Activated T-helper 17 cell treated with anti-CD3 and anti-CD28 coated beads, Interleukin-2, amount 50 U/mL, for 72 hours (primary cell): Measurements from ENCODE around the gene PNKP. TPM values are rescaled to one million over a fixed set of nuclear protein-coding genes. Genes with fewer than 3 reads are reported as not detected.

Experiments used
- ATAC-seq: fragments of 150-1000 bp; cut with Tn5 transposase; replicated peaks from 2 replicates; pipeline ENCODE4 v1.10.0; 2021; ENCODE audit warnings: mild to moderate bottlenecking, moderate library complexity
- H3K27ac Mint-ChIP-seq: one replicate; pipeline ENCODE4 v1.8.0; 2022; ENCODE audit warnings: mixed read lengths
- H3K27me3 Mint-ChIP-seq: one replicate; pipeline ENCODE4 v1.8.0; 2022; ENCODE audit warnings: mixed read lengths
- H3K36me3 Mint-ChIP-seq: one replicate; pipeline ENCODE4 v1.8.0; 2022; ENCODE audit warnings: low read depth, mild to moderate bottlenecking, mixed read lengths
- H3K4me1 Mint-ChIP-seq: one replicate; pipeline ENCODE4 v1.8.0; 2022; ENCODE audit warnings: mixed read lengths
- H3K4me3 Mint-ChIP-seq: one replicate; pipeline ENCODE4 v1.8.0; 2022; ENCODE audit warnings: mild to moderate bottlenecking, mixed read lengths
- H3K9me3 Mint-ChIP-seq: one replicate; pipeline ENCODE4 v1.8.0; 2022; ENCODE audit warnings: mixed read lengths
- total RNA-seq, 2 donors: library from RNA; stranded (reverse); gene quantifications; one replicate each; pipeline ENCODE4 v1.2.3, GENCODE V29; 2022

Gene PNKP
- total RNA-seq, 2 donors from 2014 or later: 100 to 111 TPM

DNA sequence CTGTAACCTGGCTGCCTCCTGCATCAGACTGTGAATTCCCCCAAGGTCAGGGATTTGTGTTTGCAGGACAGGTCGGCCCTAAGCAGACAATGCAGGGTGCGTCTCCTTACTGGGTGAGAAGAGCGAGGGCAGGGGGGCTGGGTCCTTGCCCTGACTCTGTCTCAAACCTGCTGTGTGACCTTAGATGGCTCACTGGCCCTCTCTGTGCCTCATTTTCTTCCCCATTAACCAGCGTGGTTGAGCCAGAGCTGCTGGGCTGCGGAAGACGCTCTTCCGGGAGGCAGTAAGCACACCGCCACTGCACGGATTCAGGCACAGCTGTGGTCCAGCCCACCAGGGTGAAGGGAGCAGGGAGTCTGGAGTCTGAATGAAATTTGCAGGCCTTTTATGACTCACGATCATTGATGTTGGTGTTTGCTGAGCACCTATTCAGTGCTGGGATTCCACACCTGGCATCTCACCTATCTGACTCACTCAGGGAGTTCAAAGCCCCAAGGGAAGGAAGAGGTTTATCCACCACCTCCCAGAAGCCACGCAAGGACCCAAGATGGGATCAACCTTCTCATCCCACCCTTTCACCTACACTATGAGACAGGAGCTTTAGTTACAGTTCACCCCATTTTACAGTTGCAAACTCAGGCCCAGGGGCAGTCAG lies 7.3 kb upstream of the PNKP start:
- H3K4me1 Mint-ChIP-seq: peaks cover 17% of the 10 kb centered on the region
- no peaks in the 10 kb centered on the region for H3K27me3 Mint-ChIP-seq
- no peak overlapping the region for H3K4me3 Mint-ChIP-seq
- H3K9me3 Mint-ChIP-seq: no peaks in the 10 kb centered on the region
- ATAC-seq: no peak
- no peak overlapping the region for H3K27ac Mint-ChIP-seq
- H3K36me3 Mint-ChIP-seq: peaks cover 49% of the 10 kb centered on the region

- no peak overlapping the region for H3K27ac Mint-ChIP-seq
- peaks cover 17% of the 10 kb centered on the region for H3K4me1 Mint-ChIP-seq
- peaks cover 41% of the 10 kb centered on the region for H3K36me3 Mint-ChIP-seq
- no peak for ATAC-seq
- no peak overlapping the region for H3K4me3 Mint-ChIP-seq
- no peaks in the 10 kb centered on the region for H3K9me3 Mint-ChIP-seq
- no peaks in the 10 kb centered on the region for H3K27me3 Mint-ChIP-seq
Observed at GRCh38 chr19:49873834-49874233, 6.5 kb upstream of the PNKP start.

- Mint-ChIP-seq H3K36me3 (peaks cover 36% of the 10 kb centered on the region), H3K9me3 (no peaks in the 10 kb centered on the region), H3K27me3 (no peaks in the 10 kb centered on the region), H3K27ac (no peak overlapping the region), H3K4me1 (peaks cover 17% of the 10 kb centered on the region), H3K4me3 (no peak overlapping the region)
- no peak for ATAC-seq
Observed at GRCh38 chr19:49873129-49873521, 5.7 kb upstream of the PNKP start.

GRCh38 chr19:49872245-49873128 lies 5.1 kb upstream of the PNKP start:
- Mint-ChIP-seq H3K9me3 (no peaks in the 10 kb centered on the region), H3K27me3 (no peaks in the 10 kb centered on the region), H3K36me3 (peaks cover 38% of the 10 kb centered on the region), H3K4me3 (peak overlapping the region; percentile 60), H3K27ac (peak overlapping the region; percentile 83), H3K4me1 (peaks cover 17% of the 10 kb centered on the region)
- ATAC-seq: no peak

GRCh38 chr19:49871349-49871985 lies 4.1 kb upstream of the PNKP start:
- peak overlapping the region; percentile 60 for H3K4me3 Mint-ChIP-seq
- peaks cover 22% of the 10 kb centered on the region for H3K4me1 Mint-ChIP-seq
- H3K9me3 Mint-ChIP-seq: no peaks in the 10 kb centered on the region
- no peak for ATAC-seq
- H3K27ac Mint-ChIP-seq: peak overlapping the region; percentile 83
- peaks cover 48% of the 10 kb centered on the region for H3K36me3 Mint-ChIP-seq
- no peaks in the 10 kb centered on the region for H3K27me3 Mint-ChIP-seq

DNA sequence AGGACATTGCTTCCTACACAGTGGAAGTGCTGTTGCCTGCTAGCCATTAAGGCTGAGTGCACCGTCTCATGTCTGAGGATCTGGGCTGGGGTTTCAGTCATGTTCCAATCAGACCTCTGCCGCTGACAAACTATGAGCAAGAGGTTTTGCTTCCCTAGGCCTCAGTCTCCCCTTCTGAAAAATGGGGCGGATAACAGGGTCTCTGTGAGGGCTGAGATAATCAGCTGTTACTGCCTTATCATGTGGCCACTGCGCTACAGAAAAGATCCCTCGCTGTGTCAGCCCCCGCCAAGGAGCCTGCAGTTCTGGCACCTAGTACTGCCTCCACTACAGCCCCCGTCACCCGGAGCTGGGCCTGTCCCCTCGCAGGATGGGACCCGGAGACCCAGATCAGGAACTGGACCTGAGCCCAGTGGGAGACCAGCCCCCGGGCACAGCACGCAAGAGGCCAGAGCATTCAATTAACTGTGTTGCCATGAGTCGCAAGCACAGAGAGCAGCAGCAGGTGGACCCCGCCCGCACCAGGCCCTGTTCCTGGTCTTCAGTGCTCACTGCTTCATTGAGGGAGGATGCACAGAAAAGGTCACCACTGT lies 3.0 kb upstream of the PNKP start:
- Mint-ChIP-seq H3K27ac (no peak overlapping the region), H3K4me3 (no peak overlapping the region), H3K9me3 (no peaks in the 10 kb centered on the region), H3K27me3 (no peaks in the 10 kb centered on the region), H3K4me1 (peaks cover 25% of the 10 kb centered on the region), H3K36me3 (peaks cover 59% of the 10 kb centered on the region)
- no peak for ATAC-seq

- Mint-ChIP-seq H3K27ac (no peak overlapping the region), H3K36me3 (peaks cover 63% of the 10 kb centered on the region), H3K4me1 (peaks cover 23% of the 10 kb centered on the region), H3K4me3 (no peak overlapping the region), H3K9me3 (no peaks in the 10 kb centered on the region), H3K27me3 (no peaks in the 10 kb centered on the region)
- peak; percentile 81 for ATAC-seq
Observed at GRCh38 chr19:49869484-49870308, 2.3 kb upstream of the PNKP start.

DNA sequence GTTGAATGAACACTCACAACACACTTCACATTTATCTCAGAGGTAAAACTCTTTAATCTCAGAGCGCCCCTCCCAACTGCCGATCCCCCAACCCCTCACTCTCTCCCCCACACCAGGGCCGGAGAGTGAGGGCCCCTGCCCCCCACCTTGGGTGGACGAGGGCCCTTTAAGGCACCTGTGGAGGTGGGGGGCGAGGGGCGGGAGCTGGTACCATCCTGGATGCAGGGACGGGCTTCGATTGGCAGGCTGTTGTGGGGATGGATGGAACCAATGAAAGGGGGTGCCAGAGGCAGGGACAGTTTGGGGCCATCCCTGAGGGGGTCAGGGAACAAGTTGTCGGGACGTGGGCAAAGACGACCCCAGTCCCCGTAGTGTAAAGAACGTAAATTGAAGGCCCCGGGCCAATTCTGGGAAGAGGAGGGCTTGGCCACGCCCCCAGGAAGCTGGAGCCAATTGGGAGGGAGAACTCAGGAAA lies 1.7 kb upstream of the PNKP start:
- Mint-ChIP-seq H3K4me1 (peaks cover 23% of the 10 kb centered on the region), H3K27me3 (no peaks in the 10 kb centered on the region), H3K36me3 (peaks cover 63% of the 10 kb centered on the region), H3K4me3 (no peak overlapping the region), H3K27ac (no peak overlapping the region), H3K9me3 (no peaks in the 10 kb centered on the region)
- peak; percentile 2 for ATAC-seq

DNA sequence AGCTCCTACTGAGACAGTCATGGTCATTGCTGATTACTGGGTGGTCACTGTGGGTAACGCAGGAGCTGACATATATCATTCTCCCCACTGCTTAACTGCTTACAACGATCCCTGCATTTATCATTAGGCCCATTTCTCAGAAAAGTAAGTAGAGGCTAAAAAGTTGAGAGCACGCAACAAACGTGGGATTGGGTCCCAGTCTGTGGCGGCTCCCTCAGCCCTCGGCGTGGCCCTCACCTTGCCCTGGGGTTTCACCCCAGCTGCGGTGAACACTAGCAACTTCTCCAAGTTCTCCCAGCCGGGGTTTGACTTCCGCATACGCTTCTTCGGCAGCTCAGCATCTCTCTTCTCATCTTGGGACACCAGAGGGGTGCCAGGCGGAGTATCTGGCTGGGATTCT lies 2.5 kb downstream of the PNKP start:
- no peak overlapping the region for H3K4me3 Mint-ChIP-seq
- no peak for ATAC-seq
- no peaks in the 10 kb centered on the region for H3K27me3 Mint-ChIP-seq
- H3K36me3 Mint-ChIP-seq: peaks cover 75% of the 10 kb centered on the region
- peaks cover 18% of the 10 kb centered on the region for H3K4me1 Mint-ChIP-seq
- no peaks in the 10 kb centered on the region for H3K9me3 Mint-ChIP-seq
- peak overlapping the region; percentile 38 for H3K27ac Mint-ChIP-seq

DNA sequence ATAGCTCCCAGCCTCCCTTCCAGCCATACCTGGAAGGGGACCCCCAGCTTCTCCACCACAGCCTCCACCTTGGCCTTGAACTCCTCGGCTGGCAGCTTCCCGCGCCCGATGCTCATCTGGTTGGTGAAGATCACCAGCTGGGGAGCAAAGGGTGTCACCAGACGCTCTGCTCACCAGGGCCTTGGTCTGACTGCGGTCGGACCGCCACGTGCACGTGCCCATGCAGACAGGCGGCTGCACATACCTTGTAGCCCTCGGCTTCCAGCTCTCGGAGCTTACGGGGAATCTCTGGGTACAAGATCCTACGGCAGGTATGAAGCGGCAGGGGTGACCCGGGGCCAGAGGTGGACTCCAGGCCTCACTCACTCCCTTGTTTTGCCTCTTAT lies 3.4 kb downstream of the PNKP start:
- Mint-ChIP-seq H3K27ac (no peak overlapping the region), H3K27me3 (no peaks in the 10 kb centered on the region), H3K4me3 (no peak overlapping the region), H3K36me3 (peaks cover 82% of the 10 kb centered on the region), H3K4me1 (peaks cover 18% of the 10 kb centered on the region), H3K9me3 (no peaks in the 10 kb centered on the region)
- ATAC-seq: no peak

- no peaks in the 10 kb centered on the region for H3K27me3 Mint-ChIP-seq
- no peak for ATAC-seq
- H3K36me3 Mint-ChIP-seq: peaks cover 87% of the 10 kb centered on the region
Observed at GRCh38 chr19:49863254-49863934, 4.0 kb downstream of the PNKP start.

GRCh38 chr19:49862391-49863253 lies 4.8 kb downstream of the PNKP start:
- no peaks in the 10 kb centered on the region for H3K27me3 Mint-ChIP-seq
- peaks cover 87% of the 10 kb centered on the region for H3K36me3 Mint-ChIP-seq
- H3K9me3 Mint-ChIP-seq: no peaks in the 10 kb centered on the region
- no peak overlapping the region for H3K27ac Mint-ChIP-seq
- H3K4me1 Mint-ChIP-seq: peaks cover 18% of the 10 kb centered on the region
- no peak for ATAC-seq
- no peak overlapping the region for H3K4me3 Mint-ChIP-seq

More at GRCh38 chr19:49863254-49863934, 4.0 kb downstream of the PNKP start:
- Mint-ChIP-seq H3K9me3 (no peaks in the 10 kb centered on the region), H3K4me1 (peaks cover 18% of the 10 kb centered on the region), H3K4me3 (no peak overlapping the region), H3K27ac (no peak overlapping the region)
